Measurements from ENCODE around the gene ZMYM2. TPM values are rescaled to one million over a fixed set of nuclear protein-coding genes. Genes with fewer than 3 reads are reported as not detected.
A peak's percentile ranks its signal among the peaks of the same experiment; 100 is the strongest.

Gene ZMYM2
- total RNA-seq, 4 donors from 2014 or later: 33.4 to 91.1 (median 63.6) TPM

DNA sequence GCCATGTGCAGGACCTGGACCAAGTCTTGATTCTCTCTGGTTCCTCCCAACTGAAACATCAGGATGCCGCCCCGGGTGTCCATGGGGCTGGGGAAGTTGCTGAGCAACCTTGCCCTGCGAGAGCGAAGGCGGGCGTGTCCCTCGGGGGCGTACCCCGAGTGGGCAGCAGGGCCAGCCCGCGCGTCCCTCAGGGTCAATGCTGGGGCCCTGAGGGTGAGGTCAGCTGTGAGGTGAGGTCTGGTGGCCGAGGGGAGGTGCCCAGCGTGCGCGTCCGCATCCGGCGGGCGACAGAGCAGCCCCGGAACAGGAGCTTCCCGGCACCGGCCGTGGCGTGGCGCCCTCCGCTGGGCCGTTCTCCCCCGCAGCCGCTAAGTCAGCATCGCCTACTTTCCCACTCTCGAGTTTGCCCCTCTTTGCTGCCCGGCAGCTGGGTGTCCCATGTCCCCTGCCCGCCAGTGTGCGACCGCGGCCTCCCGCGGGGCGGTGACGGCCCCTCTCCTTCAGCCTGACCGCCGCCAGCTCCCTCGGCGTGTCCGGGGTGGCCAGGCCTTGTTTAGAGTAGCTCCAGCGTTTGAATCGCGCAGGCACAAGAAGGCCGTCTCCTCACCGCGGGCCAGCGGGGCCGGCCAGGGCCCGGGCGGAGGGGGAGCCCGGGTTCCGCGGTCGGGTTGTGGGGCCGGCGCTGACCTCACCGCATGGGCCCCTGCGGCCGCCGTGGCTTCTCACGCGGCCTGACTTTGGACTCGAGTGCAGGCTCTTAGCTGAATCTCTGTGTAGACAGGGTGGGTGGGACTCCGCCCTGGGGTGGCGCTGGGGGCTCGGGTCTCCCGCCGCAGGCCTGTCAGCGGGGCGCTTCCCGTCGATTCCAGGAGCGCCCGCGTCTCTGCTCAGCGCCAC, 169.3 kb downstream of the ZMYM2 start:
- H3K27ac ChIP-seq: peak overlapping the region; percentile 80 to 90 (median 87)
- no peaks in the 10 kb centered on the region for H3K36me3 ChIP-seq
- 0% methylated on average over 34 of the region's 82 CpGs; no CpG with 5 or more reads in 1 of the 2 donors for WGBS, 2 donors (ENCODE audit: low coverage in 1 of 2)
- peak in 4 of 5 experiments; percentile 32 to 46 (median 41) for TF ChIP-seq CTCF (IDR thresholded peaks at IDR 0.05)
- peak in 2 of 3 donors; percentile 36 to 49 for TF ChIP-seq POLR2AphosphoS5 (IDR thresholded peaks at IDR 0.05)
- TF ChIP-seq EP300 (IDR thresholded peaks at IDR 0.05; ENCODE audit: low read depth): no peak
- TF ChIP-seq POLR2A (IDR thresholded peaks at IDR 0.05): peak; percentile 53
- peaks cover 0 to 28% (median 19%) of the 10 kb centered on the region in 4 donors for H3K4me1 ChIP-seq
- peak overlapping the region; percentile 45 to 71 (median 52) for H3K4me3 ChIP-seq
- peak; percentile 77 for DNase-seq
- H3K9me3 ChIP-seq: no peaks in the 10 kb centered on the region
- H3K27me3 ChIP-seq: peaks cover 16% of the 10 kb centered on the region
- intact Hi-C loops (cut with DNase I; ENCODE audit: low total_unique reads): no loop called here
- in situ Hi-C loops (cut with MboI; ENCODE audit: low pct_ligation_motif_present in 1 of 4, low pct_unique_long_range_greater_than_20kb in 1 of 4, low sequenced_read_pairs in 3 of 4): no loop called here

DNA sequence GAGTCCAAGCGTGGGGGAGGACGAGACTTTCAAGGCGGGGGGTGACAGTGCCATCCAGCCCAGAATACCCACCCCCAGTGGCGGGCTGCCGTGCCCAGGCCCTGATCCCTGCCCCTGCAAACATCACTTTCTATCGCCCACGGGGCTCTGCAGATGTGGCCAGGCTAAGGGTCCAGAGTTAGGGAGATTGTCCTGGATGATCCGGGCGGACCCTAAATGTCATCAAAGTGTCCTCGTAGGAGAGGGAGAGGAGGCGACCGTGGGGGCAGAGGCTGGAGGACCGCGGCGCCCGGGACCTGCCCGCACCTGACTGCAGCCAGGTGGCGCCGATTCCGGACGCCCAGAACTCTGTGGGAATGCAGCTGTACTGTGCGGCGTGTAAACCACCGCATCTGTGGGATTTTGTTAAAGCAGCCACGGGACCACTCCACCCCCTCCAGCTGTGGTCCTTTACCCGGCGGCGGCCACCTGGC, 170.0 kb downstream of the ZMYM2 start:
- Histone ChIP-seq H3K27ac (peak overlapping the region; percentile 80 to 90 (median 87)), H3K4me3 (peak overlapping the region; percentile 45 to 71 (median 52)), H3K27me3 (peaks cover 16% of the 10 kb centered on the region), H3K9me3 (no peaks in the 10 kb centered on the region), H3K36me3 (no peaks in the 10 kb centered on the region), H3K4me1 (peaks cover 0 to 28% (median 19%) of the 10 kb centered on the region in 4 donors)
- peak; percentile 41 for DNase-seq
- WGBS, 2 donors (ENCODE audit: low coverage in 1 of 2): 3% methylated on average over 25 of the region's 28 CpGs; no CpG with 5 or more reads in 1 of the 2 donors
- in situ Hi-C loops (cut with MboI; ENCODE audit: low pct_ligation_motif_present in 1 of 4, low pct_unique_long_range_greater_than_20kb in 1 of 4, low sequenced_read_pairs in 3 of 4): no loop called here
- TF ChIP-seq EP300 (IDR thresholded peaks at IDR 0.05; ENCODE audit: low read depth): no peak
- peak; percentile 31 to 55 (median 42) for TF ChIP-seq CTCF (IDR thresholded peaks at IDR 0.05)
- no peak for TF ChIP-seq POLR2AphosphoS5 (IDR thresholded peaks at IDR 0.05)
- TF ChIP-seq POLR2A (IDR thresholded peaks at IDR 0.05): no peak
- intact Hi-C loops (cut with DNase I; ENCODE audit: low total_unique reads): no loop called here

GRCh38 chr13:20129076-20129475, 170.5 kb downstream of the ZMYM2 start:
- DNase-seq: no peak
- no peaks in the 10 kb centered on the region for H3K9me3 ChIP-seq
- intact Hi-C loops (cut with DNase I; ENCODE audit: low total_unique reads): no loop called here
- peaks cover 0 to 28% (median 19%) of the 10 kb centered on the region in 4 donors for H3K4me1 ChIP-seq
- peak overlapping the region in 3 of 4 donors; percentile 46 to 71 (median 59) for H3K4me3 ChIP-seq
- in situ Hi-C loops (cut with MboI; ENCODE audit: low pct_ligation_motif_present in 1 of 4, low pct_unique_long_range_greater_than_20kb in 1 of 4, low sequenced_read_pairs in 3 of 4): no loop called here
- H3K36me3 ChIP-seq: no peaks in the 10 kb centered on the region
- H3K27me3 ChIP-seq: peaks cover 16% of the 10 kb centered on the region
- no peak for TF ChIP-seq EP300 (IDR thresholded peaks at IDR 0.05; ENCODE audit: low read depth)
- TF ChIP-seq POLR2AphosphoS5 (IDR thresholded peaks at IDR 0.05): no peak
- TF ChIP-seq CTCF (IDR thresholded peaks at IDR 0.05): no peak
- TF ChIP-seq POLR2A (IDR thresholded peaks at IDR 0.05): no peak
- no peak overlapping the region for H3K27ac ChIP-seq
- WGBS, 2 donors (ENCODE audit: low coverage in 1 of 2): 65% methylated on average over 18 of the region's 18 CpGs; no CpG with 5 or more reads in 1 of the 2 donors

DNA sequence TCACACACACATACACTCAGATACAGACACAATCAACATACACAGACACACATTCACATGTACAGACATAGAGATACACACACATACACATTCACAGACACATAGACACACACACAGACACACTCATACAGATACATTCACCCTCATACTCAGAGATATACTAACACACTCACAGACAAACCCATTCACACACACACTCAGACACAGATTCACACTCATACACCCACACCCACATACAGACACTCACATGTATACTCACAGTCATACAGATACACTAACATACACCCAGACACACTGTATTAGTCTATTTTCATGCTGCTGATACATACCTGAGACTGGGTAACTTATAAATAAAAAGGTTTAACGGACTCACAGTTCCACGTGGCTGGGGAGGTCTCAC, 171.5 kb downstream of the ZMYM2 start:
- intact Hi-C loops (cut with DNase I; ENCODE audit: low total_unique reads) (no loop called here), in situ Hi-C loops (cut with MboI; ENCODE audit: low pct_ligation_motif_present in 1 of 4, low pct_unique_long_range_greater_than_20kb in 1 of 4, low sequenced_read_pairs in 3 of 4) (no loop called here)
- no peaks in the 10 kb centered on the region for H3K9me3 ChIP-seq
- H3K36me3 ChIP-seq: no peaks in the 10 kb centered on the region
- peaks cover 22% of the 10 kb centered on the region for H3K27me3 ChIP-seq
- TF ChIP-seq EP300 (IDR thresholded peaks at IDR 0.05; ENCODE audit: low read depth): no peak
- no peak for TF ChIP-seq POLR2A (IDR thresholded peaks at IDR 0.05)
- no peak for TF ChIP-seq POLR2AphosphoS5 (IDR thresholded peaks at IDR 0.05)
- no peak for TF ChIP-seq CTCF (IDR thresholded peaks at IDR 0.05)
- H3K27ac ChIP-seq: no peak overlapping the region
- peaks cover 0 to 28% (median 19%) of the 10 kb centered on the region in 4 donors for H3K4me1 ChIP-seq
- DNase-seq: no peak
- WGBS, 2 donors (ENCODE audit: low coverage in 1 of 2): 50 to 68% methylated on average over 2 of the region's 2 CpGs
- no peak overlapping the region for H3K4me3 ChIP-seq
